K562 (cell line): ENCODE results near the gene CD8A. TPM values are rescaled to one million over a fixed set of nuclear protein-coding genes. Genes with fewer than 3 reads are reported as not detected.

Experiments used
- EWSR1 ChIP-seq: fragments of 450-650 bp; IDR thresholded peaks from 2 replicates; pipeline ENCODE4 v1.6.1; 2018; ENCODE audit warnings: borderline replicate concordance, mild to moderate bottlenecking, low read depth, moderate library complexity; ENCODE audit not compliant: partially characterized antibody
- GABPB2 ChIP-seq: fragments of 250-450 bp; sonication (Bioruptor Pico); conservative IDR thresholded peaks from 2 replicates; pipeline ENCODE4 v1.5.1; 2021; ENCODE audit warnings: mild to moderate bottlenecking
- MEIS2 ChIP-seq: fragments of 450-650 bp; IDR thresholded peaks from 2 replicates; pipeline ENCODE4 v1.6.1; 2014; ENCODE audit warnings: mild to moderate bottlenecking; ENCODE audit not compliant: partially characterized antibody
- SPI1 ChIP-seq: IDR thresholded peaks from 2 replicates; pipeline ENCODE4 v1.6.1; 2011; ENCODE audit warnings: low read depth, low read length, control low read depth, borderline replicate concordance
- TCF7L2 ChIP-seq: fragments of 150-350 bp; IDR thresholded peaks from 2 replicates; pipeline ENCODE4 v1.6.1; 2016; ENCODE audit warnings: low read depth, mild to moderate bottlenecking, low read length, moderate library complexity
- polyA plus RNA-seq, 8 experiments: library from polyadenylated mRNA; depleted of rRNA in 4 of 8; stranded (reverse) in 5 of 8; unstranded in 3 of 8; fragments of >200 nt; fragmentation: Nextera tagmentation in 2 of 8; fragmentation: Illumina TruSeq in 1 of 8; extraction: Ambion mirVana in 2 of 8; extraction: Trizol in 1 of 8; gene quantifications; 2 replicates each; pipeline versions ENCODE4 v1.2.1 to v1.2.3, GENCODE V29; 2011 to 2014; ENCODE audit warnings: inconsistent platforms in 1 of 8, missing spikeins in 1 of 8
- total RNA-seq, 7 experiments: library from RNA; depleted of rRNA in 6 of 7; stranded (reverse); fragments of >200 nt in 6 of 7; fragmentation: Illumina TruSeq in 2 of 7; extraction: Trizol in 2 of 7; gene quantifications; 2 replicates each; pipeline versions ENCODE4 v1.2.1 to v1.2.3, GENCODE V29; 2011 to 2021; ENCODE audit warnings: low replicate concordance in 1 of 7
- TF ChIP-seq, protein P1 (sequence below): fragments of 250-450 bp; sonication (Bioruptor Pico); IDR thresholded peaks from 2 replicates; pipeline ENCODE4 v1.8.0; 2022; ENCODE audit warnings: inconsistent platforms
- TF ChIP-seq, protein P2 (sequence below): fragments of 250-450 bp; sonication (Bioruptor Pico); IDR thresholded peaks from 2 replicates; pipeline ENCODE4 v1.5.0; 2021

The CD8A gene
- total and polyA plus RNA-seq, 9 of the 15 experiments (the other 6 are each of a cell fraction or from before 2014, with no cell fraction given): 0.07 TPM; not detected in 8

DNA sequence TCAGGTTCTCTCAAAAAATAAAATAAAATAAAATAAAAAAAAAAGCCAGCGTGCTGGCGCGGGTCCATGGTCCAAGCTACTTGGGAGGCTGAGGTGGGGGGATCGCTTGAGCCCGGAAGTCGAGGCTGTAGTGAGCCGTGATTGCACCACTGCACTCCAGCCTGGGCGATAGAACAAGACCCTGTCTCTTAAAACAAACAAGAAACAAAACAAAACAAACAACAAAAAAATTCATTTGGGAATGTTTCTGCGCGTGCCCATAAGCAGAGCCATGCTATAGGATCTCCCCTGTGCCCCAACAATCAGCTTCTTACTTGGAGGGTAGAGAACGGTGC is 16.4 kb upstream of the CD8A start (continued):
- no peak for TF ChIP-seq EWSR1
- no peak for TF ChIP-seq MEIS2
- no peak for TF ChIP-seq SPI1
- TF ChIP-seq, protein P1, sequence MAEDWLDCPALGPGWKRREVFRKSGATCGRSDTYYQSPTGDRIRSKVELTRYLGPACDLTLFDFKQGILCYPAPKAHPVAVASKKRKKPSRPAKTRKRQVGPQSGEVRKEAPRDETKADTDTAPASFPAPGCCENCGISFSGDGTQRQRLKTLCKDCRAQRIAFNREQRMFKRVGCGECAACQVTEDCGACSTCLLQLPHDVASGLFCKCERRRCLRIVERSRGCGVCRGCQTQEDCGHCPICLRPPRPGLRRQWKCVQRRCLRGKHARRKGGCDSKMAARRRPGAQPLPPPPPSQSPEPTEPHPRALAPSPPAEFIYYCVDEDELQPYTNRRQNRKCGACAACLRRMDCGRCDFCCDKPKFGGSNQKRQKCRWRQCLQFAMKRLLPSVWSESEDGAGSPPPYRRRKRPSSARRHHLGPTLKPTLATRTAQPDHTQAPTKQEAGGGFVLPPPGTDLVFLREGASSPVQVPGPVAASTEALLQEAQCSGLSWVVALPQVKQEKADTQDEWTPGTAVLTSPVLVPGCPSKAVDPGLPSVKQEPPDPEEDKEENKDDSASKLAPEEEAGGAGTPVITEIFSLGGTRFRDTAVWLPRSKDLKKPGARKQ (CRISPR knock-in tag): no peak
- TF ChIP-seq, protein P2, sequence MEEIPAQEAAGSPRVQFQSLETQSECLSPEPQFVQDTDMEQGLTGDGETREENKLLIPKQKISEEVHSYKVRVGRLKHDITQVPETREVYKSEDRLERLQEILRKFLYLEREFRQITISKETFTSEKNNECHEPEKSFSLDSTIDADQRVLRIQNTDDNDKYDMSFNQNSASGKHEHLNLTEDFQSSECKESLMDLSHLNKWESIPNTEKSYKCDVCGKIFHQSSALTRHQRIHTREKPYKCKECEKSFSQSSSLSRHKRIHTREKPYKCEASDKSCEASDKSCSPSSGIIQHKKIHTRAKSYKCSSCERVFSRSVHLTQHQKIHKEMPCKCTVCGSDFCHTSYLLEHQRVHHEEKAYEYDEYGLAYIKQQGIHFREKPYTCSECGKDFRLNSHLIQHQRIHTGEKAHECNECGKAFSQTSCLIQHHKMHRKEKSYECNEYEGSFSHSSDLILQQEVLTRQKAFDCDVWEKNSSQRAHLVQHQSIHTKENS (CRISPR knock-in tag): no peak
- TF ChIP-seq TCF7L2: no peak
- TF ChIP-seq GABPB2 (CRISPR knock-in tag): no peak
